ENCODE results near the gene GATA3. TPM values are rescaled to one million over a fixed set of nuclear protein-coding genes. Genes with fewer than 3 reads are reported as not detected.
A peak's percentile ranks its signal among the peaks of the same experiment; 100 is the strongest.

The GATA3 gene
- total RNA-seq (1 to 10 TPM; 1.7 to 2.5 TPM), polyA plus RNA-seq (ENCODE audit: insufficient read length in 6 of 6) (1 to 10 TPM; 2.1 to 4.7 (median 2.8) TPM)
- long read RNA-seq, donor 1, result 0 reads
- long read RNA-seq, donor 2, result 0 reads
- long read RNA-seq, donor 3, result 0 reads
- long read RNA-seq, donor 4, result 0 reads
- long read RNA-seq, donor 5, partial matches to known transcripts, result 0 of 1 reads
- long read RNA-seq, donor 5, other reads (novel, unspliced or antisense), result 0 of 1 reads
- long read RNA-seq, donor 6, result 0 reads
- long read RNA-seq, donor 7, result 0 reads
- long read RNA-seq, donor 8, partial matches to known transcripts, result 0 of 1 reads
- long read RNA-seq, donor 8, other reads (novel, unspliced or antisense), result 0 of 1 reads
- long read RNA-seq, donor 9, result 0 reads
- long read RNA-seq, donor 10, partial matches to known transcripts, result 0 of 2 reads
- long read RNA-seq, donor 10, other reads (novel, unspliced or antisense), result 1 of 2 reads
- long read RNA-seq, donor 11, result 0 reads
- long read RNA-seq, donor 12, partial matches to known transcripts, result 0 of 1 reads
- long read RNA-seq, donor 12, other reads (novel, unspliced or antisense), result 0 of 1 reads

GRCh38 chr10:8054494-8055407, at the start of gene GATA3:
GATA3 (plus strand) TSS chr10:8054688; CDS start chr10:8055656, 968 bp downstream.
- peaks cover 3 to 79% of the 10 kb centered on the region in 2 donors for H3K4me1 ChIP-seq
- intact Hi-C loops (cut with DNase I), result no loop called here
- no peaks in the 10 kb centered on the region for H3K9me3 ChIP-seq
- no peaks in the 10 kb centered on the region for H3K36me3 ChIP-seq
- ATAC-seq (peak; percentile 25), DNase-seq (peak in 1 of 4 donors; percentile 54)
- no peak for TF ChIP-seq CTCF (IDR thresholded peaks at IDR 0.05)
- H3K27ac ChIP-seq, result peak within 1 kb of the TSS; percentile 56 to 77
- peak within 1 kb of the TSS; percentile 23 to 51 for H3K4me3 ChIP-seq
- peaks cover 90 to 100% of the 10 kb centered on the region in 2 donors for H3K27me3 ChIP-seq

- intact Hi-C loops (cut with DNase I), result no loop called here
- Histone ChIP-seq H3K27me3 (no peaks in the 10 kb centered on the region), H3K27ac (no peak overlapping the region), H3K4me3 (no peak overlapping the region), H3K4me1 (no peaks in the 10 kb centered on the region), H3K36me3 (peaks cover 0 to 31% of the 10 kb centered on the region in 2 donors), H3K9me3 (peaks cover 0 to 37% of the 10 kb centered on the region in 2 donors)
- no peak for DNase-seq
- no peak for ATAC-seq
- TF ChIP-seq CTCF (IDR thresholded peaks at IDR 0.05), result no peak
Measured at GRCh38 chr10:8006274-8006999, 48.1 kb upstream of the GATA3 start.

- ATAC-seq (no peak), DNase-seq (no peak)
- TF ChIP-seq CTCF (IDR thresholded peaks at IDR 0.05), result no peak
- intact Hi-C loops (cut with DNase I), result no loop called here
- Histone ChIP-seq H3K27ac (no peak overlapping the region), H3K4me3 (no peak overlapping the region), H3K4me1 (no peaks in the 10 kb centered on the region), H3K36me3 (peaks cover 0 to 41% of the 10 kb centered on the region in 2 donors), H3K9me3 (peaks cover 0 to 15% of the 10 kb centered on the region in 2 donors), H3K27me3 (no peaks in the 10 kb centered on the region)
Measured at GRCh38 chr10:8009031-8009430, 45.5 kb upstream of the GATA3 start.

GRCh38 chr10:8013006-8013405, 41.5 kb upstream of the GATA3 start:
- Histone ChIP-seq H3K27me3 (no peaks in the 10 kb centered on the region), H3K4me1 (no peaks in the 10 kb centered on the region), H3K9me3 (no peaks in the 10 kb centered on the region), H3K4me3 (no peak overlapping the region), H3K27ac (no peak overlapping the region), H3K36me3 (peaks cover 0 to 57% of the 10 kb centered on the region in 2 donors)
- no peak for DNase-seq
- ATAC-seq, result peak; percentile 72
- intact Hi-C loops (cut with DNase I), result no loop called here
- no peak for TF ChIP-seq CTCF (IDR thresholded peaks at IDR 0.05)

Data from left lung (tissue), 14 donors.